ENCODE measurements around the gene ZFYVE27. TPM values are rescaled to one million over a fixed set of nuclear protein-coding genes. Genes with fewer than 3 reads are reported as not detected.

The ZFYVE27 gene
- polyA plus RNA-seq, 1 donor from 2014 or later = 135 TPM

DNA sequence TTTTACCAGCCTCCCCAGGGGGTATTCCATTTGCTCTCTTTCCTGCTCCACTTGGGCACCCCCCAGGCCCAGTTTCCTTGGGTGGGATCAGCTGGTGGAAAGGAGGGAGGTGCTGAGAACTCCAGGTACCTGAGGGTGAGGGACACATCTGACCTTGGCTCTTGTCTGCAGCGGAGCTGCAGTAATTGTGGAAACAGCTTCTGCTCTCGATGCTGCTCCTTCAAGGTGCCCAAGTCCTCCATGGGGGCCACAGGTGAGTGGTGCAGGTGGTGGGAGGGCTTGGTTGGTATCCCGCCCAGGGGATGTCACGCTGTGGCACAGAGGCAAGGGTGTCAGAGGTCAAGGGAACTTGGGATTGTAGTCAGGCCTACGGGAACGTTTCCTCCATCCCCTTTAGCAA is 20.5 kb downstream of the ZFYVE27 start:
- TF ChIP-seq EP300 (conservative IDR thresholded peaks at IDR 0.05; ENCODE audit: poor library complexity, severe bottlenecking) = no peak
- TF ChIP-seq POLR2AphosphoS5 (IDR thresholded peaks at IDR 0.05) = no peak
- TF ChIP-seq, protein P1, sequence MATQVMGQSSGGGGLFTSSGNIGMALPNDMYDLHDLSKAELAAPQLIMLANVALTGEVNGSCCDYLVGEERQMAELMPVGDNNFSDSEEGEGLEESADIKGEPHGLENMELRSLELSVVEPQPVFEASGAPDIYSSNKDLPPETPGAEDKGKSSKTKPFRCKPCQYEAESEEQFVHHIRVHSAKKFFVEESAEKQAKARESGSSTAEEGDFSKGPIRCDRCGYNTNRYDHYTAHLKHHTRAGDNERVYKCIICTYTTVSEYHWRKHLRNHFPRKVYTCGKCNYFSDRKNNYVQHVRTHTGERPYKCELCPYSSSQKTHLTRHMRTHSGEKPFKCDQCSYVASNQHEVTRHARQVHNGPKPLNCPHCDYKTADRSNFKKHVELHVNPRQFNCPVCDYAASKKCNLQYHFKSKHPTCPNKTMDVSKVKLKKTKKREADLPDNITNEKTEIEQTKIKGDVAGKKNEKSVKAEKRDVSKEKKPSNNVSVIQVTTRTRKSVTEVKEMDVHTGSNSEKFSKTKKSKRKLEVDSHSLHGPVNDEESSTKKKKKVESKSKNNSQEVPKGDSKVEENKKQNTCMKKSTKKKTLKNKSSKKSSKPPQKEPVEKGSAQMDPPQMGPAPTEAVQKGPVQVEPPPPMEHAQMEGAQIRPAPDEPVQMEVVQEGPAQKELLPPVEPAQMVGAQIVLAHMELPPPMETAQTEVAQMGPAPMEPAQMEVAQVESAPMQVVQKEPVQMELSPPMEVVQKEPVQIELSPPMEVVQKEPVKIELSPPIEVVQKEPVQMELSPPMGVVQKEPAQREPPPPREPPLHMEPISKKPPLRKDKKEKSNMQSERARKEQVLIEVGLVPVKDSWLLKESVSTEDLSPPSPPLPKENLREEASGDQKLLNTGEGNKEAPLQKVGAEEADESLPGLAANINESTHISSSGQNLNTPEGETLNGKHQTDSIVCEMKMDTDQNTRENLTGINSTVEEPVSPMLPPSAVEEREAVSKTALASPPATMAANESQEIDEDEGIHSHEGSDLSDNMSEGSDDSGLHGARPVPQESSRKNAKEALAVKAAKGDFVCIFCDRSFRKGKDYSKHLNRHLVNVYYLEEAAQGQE (IDR thresholded peaks at IDR 0.05; ENCODE audit: borderline replicate concordance) = no peak
- TF ChIP-seq MXI1 (conservative IDR thresholded peaks at IDR 0.05; ENCODE audit: poor library complexity, severe bottlenecking) = no peak
- no peak for TF ChIP-seq TAF1 (IDR thresholded peaks at IDR 0.05; ENCODE audit: low read depth)
- no peak for TF ChIP-seq EZH2 (IDR thresholded peaks at IDR 0.05; ENCODE audit: borderline replicate concordance, insufficient read depth, low read length, poor library complexity, severe bottlenecking)
- no peak for TF ChIP-seq CTCF (IDR thresholded peaks at IDR 0.05; ENCODE audit: poor library complexity, severe bottlenecking)
- TF ChIP-seq SMC3 (conservative IDR thresholded peaks at IDR 0.05; ENCODE audit: poor library complexity) = no peak
- Histone ChIP-seq H3K27me3 (ENCODE audit: insufficient read depth, low read depth, low read length) (no peaks in the 10 kb centered on the region), H3K79me2 (replicated peaks; ENCODE audit: insufficient read depth, low read length) (no peaks in the 10 kb centered on the region), H3K36me3 (ENCODE audit: insufficient read depth, low read length) (peaks cover 16% of the 10 kb centered on the region), H4K20me1 (ENCODE audit: insufficient read depth) (no peaks in the 10 kb centered on the region), H3K4me3 (ENCODE audit: low read length) (no peak overlapping the region), H2AFZ (ENCODE audit: low read depth, low read length) (no peak overlapping the region), H3K9me2 (ENCODE audit: insufficient read depth, low read length) (no peaks in the 10 kb centered on the region), H3K4me2 (ENCODE audit: low read length) (no peak overlapping the region), H3K9ac (ENCODE audit: low read length) (no peak overlapping the region), H3K27ac (ENCODE audit: low read length) (no peak overlapping the region), H3K9me3 (ENCODE audit: low read length) (no peaks in the 10 kb centered on the region), H3F3A (ENCODE audit: insufficient read depth, low read length, poor library complexity, severe bottlenecking) (no peaks in the 10 kb centered on the region)

DNA sequence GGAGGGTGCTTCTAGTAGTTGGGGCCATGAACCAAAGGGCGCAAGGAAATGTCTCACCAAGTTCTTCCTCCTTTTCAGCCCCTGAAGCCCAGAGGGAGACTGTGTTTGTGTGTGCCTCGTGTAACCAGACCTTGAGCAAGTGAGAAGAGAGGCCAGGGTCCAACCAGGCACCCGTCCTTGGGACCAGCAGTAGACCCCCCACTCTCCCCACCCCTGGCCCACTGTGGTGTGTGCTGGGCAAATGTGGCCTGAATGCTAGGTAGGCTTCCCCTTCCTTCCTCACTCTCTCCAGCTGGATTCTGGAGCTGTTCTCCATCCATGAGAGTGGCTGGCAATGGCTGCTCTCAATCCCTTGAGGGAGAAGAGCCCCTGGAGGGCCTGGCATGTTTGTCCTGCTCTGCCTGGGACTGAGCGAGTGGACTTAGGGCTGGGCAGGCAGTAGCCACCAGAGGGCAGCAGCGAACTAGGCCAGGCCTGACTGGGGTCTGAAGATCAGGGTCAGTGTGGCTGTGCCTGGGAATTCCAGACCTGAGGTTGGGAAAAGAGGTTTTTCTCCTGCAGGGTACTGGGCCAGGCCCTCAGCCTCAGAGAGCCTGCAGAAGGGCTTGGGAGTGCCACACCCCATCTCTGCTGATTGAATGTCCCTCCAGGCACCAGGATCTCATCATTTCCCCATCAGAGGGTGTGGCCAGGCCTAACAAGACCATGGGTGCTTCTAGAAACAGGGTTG is 22.4 kb downstream of the ZFYVE27 start:
- no peak overlapping the region for H3K4me3 ChIP-seq (ENCODE audit: low read length)
- H3K9me2 ChIP-seq (ENCODE audit: insufficient read depth, low read length) = no peaks in the 10 kb centered on the region
- no peaks in the 10 kb centered on the region for H3K27me3 ChIP-seq (ENCODE audit: insufficient read depth, low read depth, low read length)
- H3K9ac ChIP-seq (ENCODE audit: low read length) = no peak overlapping the region
- no peak overlapping the region for H3K27ac ChIP-seq (ENCODE audit: low read length)
- no peak for TF ChIP-seq POLR2AphosphoS5 (IDR thresholded peaks at IDR 0.05)
- TF ChIP-seq RAD21 (conservative IDR thresholded peaks at IDR 0.05) = peak; percentile 78
- TF ChIP-seq CTCF (IDR thresholded peaks at IDR 0.05; ENCODE audit: poor library complexity, severe bottlenecking) = peak; percentile 78
- TF ChIP-seq SMC3 (conservative IDR thresholded peaks at IDR 0.05; ENCODE audit: poor library complexity) = peak; percentile 78
- H3K4me2 ChIP-seq (ENCODE audit: low read length) = no peak overlapping the region
- H2AFZ ChIP-seq (ENCODE audit: low read depth, low read length) = no peak overlapping the region
- no peaks in the 10 kb centered on the region for H3K9me3 ChIP-seq (ENCODE audit: low read length)
- no peaks in the 10 kb centered on the region for H3F3A ChIP-seq (ENCODE audit: insufficient read depth, low read length, poor library complexity, severe bottlenecking)
- H4K20me1 ChIP-seq (ENCODE audit: insufficient read depth) = no peaks in the 10 kb centered on the region
- peaks cover 9% of the 10 kb centered on the region for H3K36me3 ChIP-seq (ENCODE audit: insufficient read depth, low read length)
- H3K79me2 ChIP-seq (replicated peaks; ENCODE audit: insufficient read depth, low read length) = no peaks in the 10 kb centered on the region

Measured in neural cell (in vitro differentiated cells).